Subcutaneous adipose tissue (tissue), 4 donors: ENCODE measurements around the gene RNMT. TPM values are rescaled to one million over a fixed set of nuclear protein-coding genes. Genes with fewer than 3 reads are reported as not detected.

Experiments used
- CTCF ChIP-seq: fragments of 450-650 bp; IDR thresholded peaks from one replicate; pipeline ENCODE4 v1.5.1; 2016; ENCODE audit warnings: low read depth, mild to moderate bottlenecking, control low read depth, antibody characterized with exemption, moderate library complexity
- total RNA-seq, 4 donors: library from RNA; depleted of rRNA; stranded (reverse); fragments of >200 nt; gene quantifications; one replicate each; pipeline ENCODE4 v1.1.0, GENCODE V29; 2016

Gene RNMT
- total RNA-seq, 4 donors from 2014 or later, result 15.4 to 24.8 (median 22.9) TPM

- TF ChIP-seq CTCF, result no peak
Measured at GRCh38 chr18:13720847-13721246, 5.6 kb upstream of the RNMT start.

- no peak for TF ChIP-seq CTCF
Measured at GRCh38 chr18:13725566-13726231, 774 bp upstream of the RNMT start.

- no peak for TF ChIP-seq CTCF
Measured at GRCh38 chr18:13726972-13727331, 479 bp downstream of the RNMT start.

GRCh38 chr18:13730481-13730880, 4.0 kb downstream of the RNMT start:
- no peak for TF ChIP-seq CTCF

- TF ChIP-seq CTCF, result no peak
Measured at GRCh38 chr18:13735681-13736080, 9.2 kb downstream of the RNMT start.

GRCh38 chr18:13745696-13746095, 19.2 kb downstream of the RNMT start:
- no peak for TF ChIP-seq CTCF

- no peak for TF ChIP-seq CTCF
Measured at GRCh38 chr18:13746633-13747032, 20.2 kb downstream of the RNMT start.
